K562 (cell line): ENCODE results near the gene TP53I3. TPM values are rescaled to one million over a fixed set of nuclear protein-coding genes. Genes with fewer than 3 reads are reported as not detected.

Experiments
- ADNP ChIP-seq: fragments of 200-800 bp; sonication (Bioruptor generic); IDR thresholded peaks from 2 replicates; pipeline ENCODE4 v1.6.1; 2016; ENCODE audit warnings: missing genetic modification characterization, missing compliant biosample characterization
- ARNT ChIP-seq, 2 experiments: fragments of 450-650 bp; IDR thresholded peaks; 2 replicates each; pipeline ENCODE4 v1.6.1; 2016; ENCODE audit warnings: mild to moderate bottlenecking in 1 of 2
- BMI1 ChIP-seq: fragments of 150-350 bp; IDR thresholded peaks from 2 replicates; pipeline ENCODE4 v1.6.1; 2014; ENCODE audit warnings: low read length
- BRD4 ChIP-seq: fragments of 200-600 bp; sonication (generic); IDR thresholded peaks from 2 replicates; pipeline ENCODE4 v1.6.1; 2017; ENCODE audit warnings: inconsistent platforms
- CXXC5 ChIP-seq: fragments of 250-450 bp; sonication (Bioruptor Pico); IDR thresholded peaks from 2 replicates; pipeline ENCODE4 v1.8.0; 2022; ENCODE audit warnings: inconsistent platforms, mild to moderate bottlenecking, moderate library complexity
- ELF4 ChIP-seq: fragments of 450-650 bp; formaldehyde crosslinking; IDR thresholded peaks from 2 replicates; pipeline ENCODE4 v1.4.0; 2022; ENCODE audit warnings: missing genetic modification characterization
- ESRRA ChIP-seq: fragments of 450-650 bp; IDR thresholded peaks from 2 replicates; pipeline ENCODE4 v1.6.1; 2014; ENCODE audit warnings: low read depth, mild to moderate bottlenecking, moderate library complexity, borderline replicate concordance
- FOXO4 ChIP-seq: fragments of 450-650 bp; formaldehyde crosslinking; IDR thresholded peaks from 2 replicates; pipeline ENCODE4 v1.4.0; 2020; ENCODE audit warnings: mild to moderate bottlenecking, moderate library complexity
- FOXP1 ChIP-seq: sonication (generic); formaldehyde crosslinking; IDR thresholded peaks from 2 replicates; pipeline ENCODE4 v1.8.0; 2022; ENCODE audit warnings: mild to moderate bottlenecking, missing genetic modification reagents
- GTF3C2 ChIP-seq: IDR thresholded peaks from 3 replicates; pipeline ENCODE4 v1.6.1; 2011; ENCODE audit warnings: borderline replicate concordance, mild to moderate bottlenecking, moderate library complexity; ENCODE audit not compliant: insufficient read length; ENCODE audit errors: extremely low read depth
- HDAC2 ChIP-seq: fragments of 450-650 bp; IDR thresholded peaks from 2 replicates; pipeline ENCODE4 v1.6.1; 2016; ENCODE audit warnings: mild to moderate bottlenecking
- HMGN3 ChIP-seq: IDR thresholded peaks from 2 replicates; pipeline ENCODE4 v1.6.1; 2011; ENCODE audit warnings: borderline replicate concordance, low read depth, mild to moderate bottlenecking, mixed read lengths, low read length; ENCODE audit not compliant: insufficient read length; ENCODE audit errors: extremely low read depth
- LCOR ChIP-seq: sonication (generic); formaldehyde crosslinking; IDR thresholded peaks from 2 replicates; pipeline ENCODE4 v1.8.0; 2022; ENCODE audit warnings: mild to moderate bottlenecking, missing genetic modification reagents
- NCOA2 ChIP-seq, 2 experiments: fragments of 450-650 bp; IDR thresholded peaks; 2 replicates each; pipeline ENCODE4 v1.6.1; 2018; ENCODE audit warnings: mild to moderate bottlenecking in 2 of 2, moderate library complexity in 1 of 2; ENCODE audit not compliant: partially characterized antibody in 2 of 2
- PPARD ChIP-seq: fragments of 250-450 bp; sonication (Bioruptor Pico); IDR thresholded peaks from 2 replicates; pipeline ENCODE4 v1.8.0; 2022; ENCODE audit warnings: inconsistent platforms, mild to moderate bottlenecking, moderate library complexity
- RNF219 ChIP-seq: fragments of 250-450 bp; sonication (Bioruptor Pico); IDR thresholded peaks from 2 replicates; pipeline ENCODE4 v1.5.0; 2022; ENCODE audit warnings: mild to moderate bottlenecking
- TCF7 ChIP-seq: sonication (generic); IDR thresholded peaks from 2 replicates; pipeline ENCODE4 v1.6.1; 2016; ENCODE audit warnings: antibody characterized with exemption, borderline replicate concordance
- THAP7 ChIP-seq: fragments of 250-450 bp; sonication (Bioruptor Pico); IDR thresholded peaks from 2 replicates; pipeline ENCODE4 v1.5.0; 2021
- ZNF445 ChIP-seq: fragments of 250-450 bp; sonication (Bioruptor Pico); IDR thresholded peaks from 2 replicates; pipeline ENCODE4 v1.4.0; 2020; ENCODE audit warnings: low read depth, mild to moderate bottlenecking, moderate library complexity
- polyA plus RNA-seq, 8 experiments: library from polyadenylated mRNA; depleted of rRNA in 4 of 8; stranded (reverse) in 5 of 8; unstranded in 3 of 8; fragments of >200 nt; fragmentation: Nextera tagmentation in 2 of 8; fragmentation: Illumina TruSeq in 1 of 8; extraction: Ambion mirVana in 2 of 8; extraction: Trizol in 1 of 8; gene quantifications; 2 replicates each; pipeline versions ENCODE4 v1.2.1 to v1.2.3, GENCODE V29; 2011 to 2014; ENCODE audit warnings: inconsistent platforms in 1 of 8, missing spikeins in 1 of 8
- total RNA-seq, 7 experiments: library from RNA; depleted of rRNA in 6 of 7; stranded (reverse); fragments of >200 nt in 6 of 7; fragmentation: Illumina TruSeq in 2 of 7; extraction: Trizol in 2 of 7; gene quantifications; 2 replicates each; pipeline versions ENCODE4 v1.2.1 to v1.2.3, GENCODE V29; 2011 to 2021; ENCODE audit warnings: low replicate concordance in 1 of 7

The TP53I3 gene
- total and polyA plus RNA-seq, 9 of the 15 experiments (the other 6 are each of a cell fraction or from before 2014, with no cell fraction given), result 0.65 to 9.5 (median 5.6) TPM

- TF ChIP-seq ADNP (tag), result no peak
- TF ChIP-seq HMGN3, result peak; percentile 24
- TF ChIP-seq BRD4, result peak; percentile 49; the same call in 1 of the 2 replicates
- TF ChIP-seq FOXO4, result no peak
- TF ChIP-seq ESRRA, result peak; percentile 83
- TF ChIP-seq NCOA2 (IDR thresholded peaks at IDR 0.05; ENCODE audit: partially characterized antibody in 2 of 2), result no peak
- TF ChIP-seq CXXC5 (CRISPR knock-in tag), result peak; percentile 96
- peak; percentile 85 for TF ChIP-seq HDAC2
- TF ChIP-seq BMI1, result no peak
- TF ChIP-seq GTF3C2, result no peak
- TF ChIP-seq RNF219 (CRISPR knock-in tag), result no peak
- TF ChIP-seq TCF7, result peak; percentile 48; the same call in 1 of the 2 replicates
- no peak for TF ChIP-seq ZNF445 (CRISPR knock-in tag)
- TF ChIP-seq PPARD (CRISPR knock-in tag), result no peak
- no peak for TF ChIP-seq THAP7 (CRISPR knock-in tag)
- peak; percentile 92 for TF ChIP-seq LCOR (CRISPR knock-in tag)
- peak; percentile 54 to 90; a peak in 2 of 4 replicates for TF ChIP-seq ARNT (IDR thresholded peaks at IDR 0.05)
- TF ChIP-seq FOXP1 (CRISPR knock-in tag), result peak; percentile 83; the same call in 1 of the 2 replicates
- peak; percentile 88; the same call in 1 of the 2 replicates for TF ChIP-seq ELF4 (CRISPR knock-in tag)
Measured at GRCh38 chr2:24075915-24076848, 8.5 kb downstream of the TP53I3 start, which contains the start of gene SF3B6 (continued).
